SK-N-MC (cell line): ENCODE measurements around the gene ALS2.

Source experiments
- EZH2 ChIP-seq: fragments of 200-600 bp; sonication (generic); IDR thresholded peaks from one replicate; pipeline ENCODE4 v1.6.1; 2017; ENCODE audit warnings: antibody characterized with exemption
- POLR2AphosphoS5 ChIP-seq: IDR thresholded peaks from 2 replicates; pipeline ENCODE4 v1.6.1; 2012; ENCODE audit warnings: mild to moderate bottlenecking, low read depth, low read length, borderline replicate concordance

DNA sequence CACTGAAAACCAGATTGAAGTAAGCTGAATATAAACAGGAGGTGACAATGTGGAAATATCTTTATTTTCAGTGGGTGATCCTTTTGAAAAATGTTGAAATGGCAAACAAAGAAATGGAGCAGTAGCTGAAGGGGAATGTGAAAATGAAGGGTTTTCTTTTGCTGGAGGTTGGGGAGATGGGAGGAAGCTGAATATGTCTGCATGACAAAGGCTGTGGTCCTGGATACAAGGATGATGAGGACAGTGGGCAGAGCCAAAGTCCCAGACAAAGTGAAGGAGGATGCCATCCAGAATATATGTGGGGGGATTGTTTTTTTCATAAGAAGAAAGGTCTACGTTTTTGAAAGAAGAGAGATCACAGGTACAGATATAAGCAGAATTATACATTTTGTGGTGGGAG lies 6.7 kb downstream of the ALS2 start:
- no peak for TF ChIP-seq EZH2
- no peak for TF ChIP-seq POLR2AphosphoS5
